ENCODE data around the gene AGBL4. TPM values are rescaled to one million over a fixed set of nuclear protein-coding genes. Genes with fewer than 3 reads are reported as not detected.

AGBL4 gene
- total and polyA plus RNA-seq, 9 of the 15 experiments (the other 6 are each of a cell fraction or from before 2014, with no cell fraction given), result 0.11 TPM; not detected in 7

DNA sequence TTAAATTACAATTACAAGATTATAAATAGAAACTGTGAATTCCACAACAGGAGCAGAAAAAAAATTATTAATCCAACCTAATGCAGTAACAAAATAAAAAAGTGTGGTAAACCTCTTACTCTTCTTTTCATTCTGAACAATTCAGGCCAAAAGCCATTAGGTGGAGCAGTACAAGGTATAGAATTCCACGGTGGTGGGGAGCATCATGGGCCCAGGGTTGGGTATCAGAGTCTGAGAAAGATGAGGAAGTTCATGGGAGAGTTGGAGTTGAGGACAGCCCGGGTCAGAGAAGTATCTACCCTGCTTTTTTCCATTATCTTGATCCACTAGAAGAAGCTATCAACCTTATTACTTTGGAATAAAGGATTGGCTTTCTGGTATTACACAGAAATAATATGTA lies 586.9 kb downstream of the AGBL4 start:
- Histone ChIP-seq H3K27me3 (ENCODE audit: control insufficient read depth in 2 of 2, insufficient read depth in 2 of 2, low read length in 2 of 2) (no peaks in the 10 kb centered on the region), H4K20me1 (replicated peaks; ENCODE audit: control insufficient read depth, insufficient read depth, low read length) (no peaks in the 10 kb centered on the region), H3K4me2 (ENCODE audit: insufficient read depth, low read length) (no peak overlapping the region), H3K79me2 (ENCODE audit: control insufficient read depth, insufficient read depth, low read length) (no peaks in the 10 kb centered on the region), H3K9ac (ENCODE audit: insufficient read depth in 1 of 2, low read depth in 2 of 2, low read length in 2 of 2) (no peak overlapping the region), H3K27ac (ENCODE audit: extremely low read depth, low read depth, low read length) (no peak overlapping the region), H3K4me1 (replicated peaks in 1 of 2; ENCODE audit: control insufficient read depth in 2 of 2, insufficient read depth in 2 of 2, low read length in 2 of 2) (no peaks in the 10 kb centered on the region), H3K4me3 (no peak overlapping the region), H3K36me3 (ENCODE audit: control insufficient read depth, insufficient read depth, low read length) (no peaks in the 10 kb centered on the region), H3K9me1 (ENCODE audit: control insufficient read depth, insufficient read depth, low read length) (no peaks in the 10 kb centered on the region), H2AFZ (ENCODE audit: low read depth, low read length) (no peak overlapping the region), H3K9me3 (replicated peaks; ENCODE audit: control insufficient read depth, insufficient read depth, low read depth, low read length) (no peaks in the 10 kb centered on the region)
- no TSS peak for BruUV-seq (replicated peaks)
- DNase-seq (ENCODE audit: extremely low read depth in 1 of 4, low spot score in 3 of 4) (no peak), FAIRE-seq (no peak), ATAC-seq (no peak)
- in situ Hi-C loops (cut with MboI) (no loop called here), intact Hi-C loops (cut with micrococcal nuclease) (no loop called here)
- POLR2A ChIA-PET, result no interaction called here
- TF ChIP-seq, protein P1, sequence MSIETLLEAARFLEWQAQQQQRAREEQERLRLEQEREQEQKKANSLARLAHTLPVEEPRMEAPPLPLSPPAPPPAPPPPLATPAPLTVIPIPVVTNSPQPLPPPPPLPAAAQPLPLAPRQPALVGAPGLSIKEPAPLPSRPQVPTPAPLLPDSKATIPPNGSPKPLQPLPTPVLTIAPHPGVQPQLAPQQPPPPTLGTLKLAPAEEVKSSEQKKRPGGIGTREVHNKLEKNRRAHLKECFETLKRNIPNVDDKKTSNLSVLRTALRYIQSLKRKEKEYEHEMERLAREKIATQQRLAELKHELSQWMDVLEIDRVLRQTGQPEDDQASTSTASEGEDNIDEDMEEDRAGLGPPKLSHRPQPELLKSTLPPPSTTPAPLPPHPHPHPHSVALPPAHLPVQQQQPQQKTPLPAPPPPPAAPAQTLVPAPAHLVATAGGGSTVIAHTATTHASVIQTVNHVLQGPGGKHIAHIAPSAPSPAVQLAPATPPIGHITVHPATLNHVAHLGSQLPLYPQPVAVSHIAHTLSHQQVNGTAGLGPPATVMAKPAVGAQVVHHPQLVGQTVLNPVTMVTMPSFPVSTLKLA (conservative IDR thresholded peaks at IDR 0.05), result no peak
- TF ChIP-seq, protein P2, sequence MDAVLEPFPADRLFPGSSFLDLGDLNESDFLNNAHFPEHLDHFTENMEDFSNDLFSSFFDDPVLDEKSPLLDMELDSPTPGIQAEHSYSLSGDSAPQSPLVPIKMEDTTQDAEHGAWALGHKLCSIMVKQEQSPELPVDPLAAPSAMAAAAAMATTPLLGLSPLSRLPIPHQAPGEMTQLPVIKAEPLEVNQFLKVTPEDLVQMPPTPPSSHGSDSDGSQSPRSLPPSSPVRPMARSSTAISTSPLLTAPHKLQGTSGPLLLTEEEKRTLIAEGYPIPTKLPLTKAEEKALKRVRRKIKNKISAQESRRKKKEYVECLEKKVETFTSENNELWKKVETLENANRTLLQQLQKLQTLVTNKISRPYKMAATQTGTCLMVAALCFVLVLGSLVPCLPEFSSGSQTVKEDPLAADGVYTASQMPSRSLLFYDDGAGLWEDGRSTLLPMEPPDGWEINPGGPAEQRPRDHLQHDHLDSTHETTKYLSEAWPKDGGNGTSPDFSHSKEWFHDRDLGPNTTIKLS (IDR thresholded peaks at IDR 0.05; ENCODE audit: borderline replicate concordance, low read depth), result no peak
- TF ChIP-seq KDM5B (IDR thresholded peaks at IDR 0.05; ENCODE audit: insufficient replicate concordance, low read depth, low read length) (no peak), ZNF12 (CRISPR knock-in tag; IDR thresholded peaks at IDR 0.05) (no peak), FOS (IDR thresholded peaks at IDR 0.05; ENCODE audit: extremely low read depth, insufficient read length) (no peak), RNF2 (IDR thresholded peaks at IDR 0.05) (no peak), ARID2 (IDR thresholded peaks at IDR 0.05) (no peak), EGR1 (conservative IDR thresholded peaks at IDR 0.05) (no peak)
- TF ChIP-seq, protein P3, sequence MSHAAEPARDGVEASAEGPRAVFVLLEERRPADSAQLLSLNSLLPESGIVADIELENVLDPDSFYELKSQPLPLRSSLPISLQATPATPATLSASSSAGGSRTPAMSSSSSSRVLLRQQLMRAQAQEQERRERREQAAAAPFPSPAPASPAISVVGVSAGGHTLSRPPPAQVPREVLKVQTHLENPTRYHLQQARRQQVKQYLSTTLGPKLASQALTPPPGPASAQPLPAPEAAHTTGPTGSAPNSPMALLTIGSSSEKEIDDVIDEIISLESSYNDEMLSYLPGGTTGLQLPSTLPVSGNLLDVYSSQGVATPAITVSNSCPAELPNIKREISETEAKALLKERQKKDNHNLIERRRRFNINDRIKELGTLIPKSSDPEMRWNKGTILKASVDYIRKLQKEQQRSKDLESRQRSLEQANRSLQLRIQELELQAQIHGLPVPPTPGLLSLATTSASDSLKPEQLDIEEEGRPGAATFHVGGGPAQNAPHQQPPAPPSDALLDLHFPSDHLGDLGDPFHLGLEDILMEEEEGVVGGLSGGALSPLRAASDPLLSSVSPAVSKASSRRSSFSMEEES (CRISPR knock-in tag; IDR thresholded peaks at IDR 0.05), result no peak
- WGBS (ENCODE audit: insufficient coverage, low coverage, missing lambda C conversion rate), result 0% methylated on average over 2 of the region's 2 CpGs
- CTCF ChIA-PET (ENCODE audit: low intra/inter-chr PET ratio), result interaction anchor here (0.5 kb wide), 1 partner anchor 42 kb away, joined by 3 read pairs; no protein-coding TSS in a partner anchor
